Thyroid gland (tissue), 4 donors: Measurements from ENCODE around the gene LPP.

Source experiments
- CTCF ChIP-seq, 6 experiments: fragments of 200-600 bp in 3 of 6; fragments of 450-650 bp in 3 of 6; sonication (generic) in 3 of 6; IDR thresholded peaks; one replicate each; pipeline ENCODE4 v1.5.1; 2016 to 2019; ENCODE audit warnings: antibody characterized with exemption in 6 of 6, mild to moderate bottlenecking in 2 of 6, inconsistent platforms in 1 of 6, moderate library complexity in 1 of 6
- POLR2A ChIP-seq, 2 donors: fragments of 450-650 bp; IDR thresholded peaks; one replicate each; pipeline ENCODE4 v1.6.1; 2017; ENCODE audit warnings: antibody characterized with exemption in 2 of 2, mild to moderate bottlenecking in 2 of 2, moderate library complexity in 1 of 2

- no peak for TF ChIP-seq CTCF (IDR thresholded peaks at IDR 0.05)
- TF ChIP-seq POLR2A (IDR thresholded peaks at IDR 0.05), result no peak
Observed at GRCh38 chr3:188701485-188701969, 547.6 kb downstream of the LPP start.
